H1 (cell line): ENCODE results near the gene ZC3H7B. TPM values are rescaled to one million over a fixed set of nuclear protein-coding genes. Genes with fewer than 3 reads are reported as not detected.

Experiments used
- BRCA1 ChIP-seq: IDR thresholded peaks from 2 replicates; pipeline ENCODE4 v1.6.1; 2012; ENCODE audit warnings: low read depth, low read length, improper control_type of control experiment
- CREB1 ChIP-seq: IDR thresholded peaks from 2 replicates; pipeline ENCODE4 v1.6.1; 2012; ENCODE audit warnings: inconsistent platforms
- FOSL1 ChIP-seq: IDR thresholded peaks from 2 replicates; pipeline ENCODE4 v1.6.1; 2011; ENCODE audit warnings: mild to moderate bottlenecking, low read depth, low read length, moderate library complexity; ENCODE audit not compliant: insufficient read depth
- JUN ChIP-seq: IDR thresholded peaks from 2 replicates; pipeline ENCODE4 v1.6.1; 2011; ENCODE audit warnings: low read depth, mild to moderate bottlenecking, improper control_type of control experiment, low read length
- KDM1A ChIP-seq: fragments of 200-600, 300-600 bp; sonication (generic); IDR thresholded peaks from 2 replicates; pipeline ENCODE4 v1.7.1; 2016; ENCODE audit warnings: mild to moderate bottlenecking, low read length, borderline replicate concordance
- PHF8 ChIP-seq: fragments of 200-600 bp; sonication (generic); conservative IDR thresholded peaks from 2 replicates; pipeline ENCODE4 v1.7.1; 2012; ENCODE audit warnings: low read depth, mild to moderate bottlenecking, inconsistent platforms, low read length, moderate library complexity
- SAP30 ChIP-seq: fragments of 300-600 bp; sonication (generic); IDR thresholded peaks from 2 replicates; pipeline ENCODE4 v1.7.1; 2012; ENCODE audit warnings: low read length, moderate library complexity, mild to moderate bottlenecking, inconsistent platforms; ENCODE audit not compliant: insufficient read depth, insufficient replicate concordance
- SIN3A ChIP-seq, 2 experiments: IDR thresholded peaks in 1 of 2; conservative IDR thresholded peaks in 1 of 2; 2 replicates each; pipeline ENCODE4 v1.6.1; 2011 to 2012; ENCODE audit warnings: low read length in 2 of 2, improper control_type of control experiment in 1 of 2, low read depth in 1 of 2, mild to moderate bottlenecking in 1 of 2
- TAF7 ChIP-seq: optimal IDR thresholded peaks from 2 replicates; pipeline ENCODE3; 2011; ENCODE audit warnings: low read depth, mild to moderate bottlenecking, inconsistent platforms, low read length, moderate library complexity, borderline replicate concordance
- polyA plus RNA-seq, 7 experiments: library from polyadenylated mRNA; depleted of rRNA in 3 of 7; stranded (reverse) in 5 of 7; unstranded in 2 of 7; fragments of >200 nt in 5 of 7; fragments of 200-250 nt in 2 of 7; gene quantifications; 1 replicate in 5 of 7; 2 replicates in 1 of 7; 4 replicates in 1 of 7; pipeline versions ENCODE4 v1.2.1 to v1.2.3, GENCODE V29; 2011 to 2013; ENCODE audit warnings: missing spikeins in 2 of 7, mixed read lengths in 2 of 7
- total RNA-seq: library from RNA; stranded (reverse); fragmentation: NEBNext Ultra II Directional; extraction: Animal tissue kit (Norgen Biotek cat#: 25700); gene quantifications from 2 replicates; pipeline ENCODE4 v1.2.1, GENCODE V29; 2021

ZC3H7B gene
- total and polyA plus RNA-seq, 2 of the 8 experiments (the other 6 are each of a cell fraction or from before 2014, with no cell fraction given): 35.5 to 78.6 TPM

DNA sequence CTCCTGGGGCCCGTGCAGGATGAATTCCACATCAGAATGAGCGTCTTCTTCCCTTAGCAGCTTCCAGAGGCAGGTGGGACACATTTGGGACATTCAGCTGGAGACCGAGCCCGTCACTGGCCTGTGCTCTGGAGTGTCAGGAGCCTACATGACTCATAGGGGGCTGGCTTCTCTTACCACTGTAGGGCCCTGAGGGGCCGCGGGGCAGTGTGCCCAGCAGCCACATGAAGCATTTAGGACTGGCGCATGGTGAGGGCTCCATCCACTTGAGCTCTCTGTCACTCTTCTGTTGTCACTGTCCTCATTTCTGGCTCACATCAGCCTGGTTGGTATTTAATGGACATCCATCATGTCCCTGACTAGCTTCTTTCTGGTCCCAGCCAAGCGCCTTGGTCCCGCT lies 42.4 kb downstream of the ZC3H7B start (continued):
- TF ChIP-seq KDM1A (no peak), SIN3A (conservative IDR thresholded peaks at IDR 0.05 in 1 of 2, IDR thresholded peaks at IDR 0.05 in 1 of 2; ENCODE audit: low read depth in 1 of 2, low read length in 2 of 2) (no peak), JUN (no peak), CREB1 (no peak), BRCA1 (no peak), SAP30 (no peak), FOSL1 (no peak), TAF7 (no peak), PHF8 (no peak)
